ENCODE measurements around the gene ADGRV1. TPM values are rescaled to one million over a fixed set of nuclear protein-coding genes. Genes with fewer than 3 reads are reported as not detected.

ADGRV1 gene
- total RNA-seq, 1 experiment from 2014 or later = 64.8 TPM

DNA sequence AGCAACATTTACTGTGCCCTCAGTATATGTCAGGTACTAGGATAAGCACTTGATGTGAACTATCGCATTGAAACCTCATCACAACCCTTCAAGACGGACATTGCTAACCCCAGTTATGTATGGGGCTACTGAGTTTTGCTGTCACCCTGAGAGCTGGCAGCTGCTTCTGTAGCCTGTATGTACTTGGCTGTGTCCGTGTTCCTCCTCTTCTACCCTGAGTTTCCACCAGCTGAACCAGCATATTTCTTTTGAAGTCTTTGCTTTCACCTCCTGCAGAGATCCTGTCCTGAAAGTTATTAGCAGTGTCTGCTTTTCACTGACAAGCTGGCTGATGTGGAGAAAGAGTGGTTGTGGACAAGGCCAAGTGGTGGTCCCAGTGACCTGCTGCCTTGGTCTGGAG is 63.3 kb downstream of the ADGRV1 start:
- Histone ChIP-seq H2BK15ac (ENCODE audit: low read depth, low read length) (no peak overlapping the region), H3K23ac (ENCODE audit: insufficient read length, low read depth, low read length) (no peak overlapping the region), H3K4me2 (ENCODE audit: insufficient read depth, insufficient read length, low read length) (no peak overlapping the region), H3K27ac (ENCODE audit: insufficient read length, low read depth, low read length) (no peak overlapping the region), H3K56ac (ENCODE audit: insufficient read length, low read depth, low read length) (no peak overlapping the region), H2BK120ac (ENCODE audit: low read depth, low read length, poor library complexity, severe bottlenecking) (no peak overlapping the region), H2BK20ac (ENCODE audit: low read depth, low read length, poor library complexity, severe bottlenecking) (no peak overlapping the region), H4K20me1 (ENCODE audit: control insufficient read depth, insufficient read depth, insufficient read length) (no peaks in the 10 kb centered on the region), H4K8ac (replicated peaks; ENCODE audit: insufficient read length, low read depth, low read length) (no peak overlapping the region), H3K18ac (ENCODE audit: insufficient read length, low read depth, low read length) (no peak overlapping the region), H3K9ac (ENCODE audit: extremely low read depth, insufficient read length, low read length) (no peak overlapping the region), H2AFZ (ENCODE audit: low read length) (no peak overlapping the region), H3K79me1 (ENCODE audit: insufficient read depth, low read depth, low read length, poor library complexity, severe bottlenecking) (peaks cover 3% of the 10 kb centered on the region), H3K23me2 (ENCODE audit: insufficient read length, low read depth, low read length, poor library complexity, severe bottlenecking) (no peaks in the 10 kb centered on the region), H4K5ac (ENCODE audit: insufficient read length, low read depth, low read length) (no peak overlapping the region), H3T11ph (ENCODE audit: low read length) (no peak overlapping the region), H2BK12ac (ENCODE audit: insufficient read length, low read depth, low read length) (no peak overlapping the region), H3K4me1 (ENCODE audit: insufficient read depth, low read length) (no peaks in the 10 kb centered on the region), H2BK5ac (ENCODE audit: insufficient read length, low read length) (no peak overlapping the region), H2AK5ac (ENCODE audit: insufficient read length, low read length) (no peak overlapping the region), H3K9me3 (ENCODE audit: control insufficient read depth, low read depth, low read length) (no peaks in the 10 kb centered on the region), H3K4ac (ENCODE audit: low read depth, low read length) (no peak overlapping the region), H4K91ac (ENCODE audit: insufficient read length, low read depth, low read length) (no peak overlapping the region), H3K79me2 (ENCODE audit: insufficient read depth, low read length) (no peaks in the 10 kb centered on the region; the same call in 1 of the 2 replicates), H3K27me3 (ENCODE audit: insufficient read depth, low read length) (no peaks in the 10 kb centered on the region), H3K14ac (ENCODE audit: insufficient read depth, low read length) (no peak overlapping the region)
- TF ChIP-seq, protein P1, sequence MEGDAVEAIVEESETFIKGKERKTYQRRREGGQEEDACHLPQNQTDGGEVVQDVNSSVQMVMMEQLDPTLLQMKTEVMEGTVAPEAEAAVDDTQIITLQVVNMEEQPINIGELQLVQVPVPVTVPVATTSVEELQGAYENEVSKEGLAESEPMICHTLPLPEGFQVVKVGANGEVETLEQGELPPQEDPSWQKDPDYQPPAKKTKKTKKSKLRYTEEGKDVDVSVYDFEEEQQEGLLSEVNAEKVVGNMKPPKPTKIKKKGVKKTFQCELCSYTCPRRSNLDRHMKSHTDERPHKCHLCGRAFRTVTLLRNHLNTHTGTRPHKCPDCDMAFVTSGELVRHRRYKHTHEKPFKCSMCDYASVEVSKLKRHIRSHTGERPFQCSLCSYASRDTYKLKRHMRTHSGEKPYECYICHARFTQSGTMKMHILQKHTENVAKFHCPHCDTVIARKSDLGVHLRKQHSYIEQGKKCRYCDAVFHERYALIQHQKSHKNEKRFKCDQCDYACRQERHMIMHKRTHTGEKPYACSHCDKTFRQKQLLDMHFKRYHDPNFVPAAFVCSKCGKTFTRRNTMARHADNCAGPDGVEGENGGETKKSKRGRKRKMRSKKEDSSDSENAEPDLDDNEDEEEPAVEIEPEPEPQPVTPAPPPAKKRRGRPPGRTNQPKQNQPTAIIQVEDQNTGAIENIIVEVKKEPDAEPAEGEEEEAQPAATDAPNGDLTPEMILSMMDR (conservative IDR thresholded peaks at IDR 0.05) = no peak
- WGBS (ENCODE audit: extremely low coverage, insufficient read length, low lambda C conversion rate) = no CpG with 5 or more reads among the region's 3 CpGs
- H3K27me3 Mint-ChIP-seq (ENCODE audit: low read depth) = no peaks in the 10 kb centered on the region
- peak overlapping the region; percentile 68 to 78 (median 76); a peak in 3 of 7 replicates for H3K27ac Mint-ChIP-seq
- no peak overlapping the region for H3K4me3 Mint-ChIP-seq
- no peaks in the 10 kb centered on the region for H3K4me1 Mint-ChIP-seq
- no peaks in the 10 kb centered on the region for H3K9me3 Mint-ChIP-seq
- no peak for DNase-seq
- peaks cover 19 to 47% (median 44%) of the 10 kb centered on the region in 3 experiments; a peak in 6 of 7 replicates for H3K36me3 Mint-ChIP-seq (ENCODE audit: insufficient read depth in 1 of 3, low read depth in 3 of 3)

Data from H9 (cell line).